Activated gamma-delta T cell treated with Interleukin-2 at 50 U/mL for 16 hours (primary cell): ENCODE data around the gene TMX4.

ENCODE experiments used
- DNase-seq: peaks from one replicate; pipeline ENCODE4 v3.0.0-alpha.2; 2020

Gene TMX4

DNA sequence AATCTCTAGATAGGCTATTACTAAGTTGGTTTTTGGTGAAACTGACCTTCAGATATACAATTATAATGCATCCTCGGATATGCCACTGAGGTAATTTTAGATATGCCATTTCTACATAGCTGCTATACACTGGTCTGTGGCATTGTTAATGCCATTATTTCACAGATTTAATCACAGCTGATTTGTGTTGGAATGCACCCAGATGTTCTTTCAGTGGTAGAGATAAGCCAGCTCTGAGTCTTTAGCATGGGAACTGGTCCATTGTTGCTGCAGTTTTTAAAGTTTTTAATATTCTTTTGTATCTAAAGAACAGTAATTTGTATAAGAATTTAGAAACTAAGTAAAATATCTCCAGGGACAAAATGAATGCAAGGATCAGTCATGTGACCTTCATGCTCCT, 6.8 kb downstream of the TMX4 start:
- no peak for DNase-seq

DNA sequence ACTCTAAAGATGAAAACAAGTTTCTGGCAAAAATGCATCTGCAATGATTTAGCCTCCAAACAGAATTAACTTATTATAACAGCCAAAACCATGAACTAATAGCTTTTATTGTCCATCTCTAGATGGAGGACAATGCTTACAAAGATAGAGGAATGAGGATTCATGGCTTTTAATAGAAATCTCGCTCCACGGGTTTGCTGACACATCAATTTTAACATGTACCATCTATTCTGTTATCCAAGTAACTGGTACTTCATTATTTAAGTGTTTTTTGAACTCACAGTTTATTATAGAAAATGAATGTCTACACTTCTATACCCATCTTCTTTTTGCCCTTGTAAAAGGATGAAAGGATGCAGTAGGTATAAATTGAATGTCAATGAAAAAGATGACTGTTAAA, 10.8 kb downstream of the TMX4 start:
- DNase-seq = no peak

DNA sequence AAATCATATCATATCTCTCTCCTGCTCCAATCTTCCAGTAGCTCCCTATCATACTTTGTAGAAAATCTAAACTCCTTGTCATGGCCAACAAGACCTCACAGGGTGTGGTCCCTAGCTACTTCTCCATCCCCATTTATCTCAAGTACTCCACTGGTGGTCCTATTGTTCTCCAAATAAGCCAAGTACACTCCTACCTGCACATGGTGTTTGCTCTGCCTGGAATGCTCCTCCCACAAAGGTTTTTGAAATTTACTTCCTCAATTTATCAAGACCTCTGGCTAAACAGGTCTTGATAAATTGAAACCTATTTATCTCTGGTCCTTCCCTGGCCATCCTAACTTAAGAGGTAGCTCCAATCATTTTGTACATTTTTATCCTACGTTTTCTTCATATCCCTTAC, 12.1 kb downstream of the TMX4 start:
- DNase-seq = no peak

DNA sequence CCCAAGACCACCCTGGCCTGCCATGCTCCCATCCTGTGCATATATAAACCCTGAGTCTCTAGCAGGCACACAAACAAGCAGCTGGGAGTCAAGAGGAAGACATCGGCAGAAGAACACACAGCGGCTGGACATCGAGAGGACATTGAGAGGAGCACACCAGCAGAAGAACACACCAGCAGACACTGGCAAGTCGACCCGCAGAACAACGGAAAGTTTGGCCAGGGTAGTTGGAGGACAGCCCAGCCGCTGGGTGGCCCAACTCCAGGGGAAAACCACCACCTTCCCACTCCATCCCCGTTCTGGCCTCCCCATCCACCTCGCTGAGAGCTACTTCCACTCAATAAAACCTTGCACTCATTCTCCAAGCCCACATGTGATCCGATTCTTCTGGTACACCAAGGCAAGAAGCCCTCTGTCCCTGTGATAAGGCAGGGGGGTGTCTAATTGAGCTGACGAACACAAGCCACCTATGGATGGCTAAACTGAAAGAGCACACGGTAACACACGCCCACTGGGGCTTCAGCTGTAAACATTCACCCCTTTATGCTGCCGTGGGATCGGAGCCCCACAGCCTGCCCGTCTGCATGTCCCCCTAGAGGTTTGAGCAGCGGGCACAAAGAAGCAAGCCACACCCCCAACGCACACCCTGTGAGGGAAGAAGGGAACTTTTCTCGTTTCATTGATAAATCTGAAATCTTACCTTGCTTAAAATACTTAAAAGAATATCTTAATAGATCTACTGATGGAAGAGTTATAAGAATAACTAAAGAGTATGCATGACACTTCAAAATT, 13.8 kb downstream of the TMX4 start:
- no peak for DNase-seq

DNA sequence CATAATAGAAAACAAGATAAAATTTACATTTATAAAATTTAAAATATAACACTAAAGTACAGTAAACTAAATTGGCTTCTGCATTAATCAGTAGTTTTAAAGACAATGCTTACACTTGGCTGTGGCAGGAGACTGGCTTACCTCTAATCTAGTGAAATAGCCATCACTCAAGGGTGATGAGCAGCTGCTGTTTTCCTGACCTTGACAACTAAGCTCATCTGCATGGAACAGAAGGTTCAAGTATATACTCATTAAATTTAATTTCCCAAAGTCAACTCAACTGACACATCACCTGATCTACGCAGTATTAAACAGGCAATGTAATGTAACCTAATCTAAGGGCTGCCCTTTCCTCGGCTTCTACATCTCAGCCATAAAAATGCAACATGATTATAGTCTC, 14.5 kb downstream of the TMX4 start:
- no peak for DNase-seq

DNA sequence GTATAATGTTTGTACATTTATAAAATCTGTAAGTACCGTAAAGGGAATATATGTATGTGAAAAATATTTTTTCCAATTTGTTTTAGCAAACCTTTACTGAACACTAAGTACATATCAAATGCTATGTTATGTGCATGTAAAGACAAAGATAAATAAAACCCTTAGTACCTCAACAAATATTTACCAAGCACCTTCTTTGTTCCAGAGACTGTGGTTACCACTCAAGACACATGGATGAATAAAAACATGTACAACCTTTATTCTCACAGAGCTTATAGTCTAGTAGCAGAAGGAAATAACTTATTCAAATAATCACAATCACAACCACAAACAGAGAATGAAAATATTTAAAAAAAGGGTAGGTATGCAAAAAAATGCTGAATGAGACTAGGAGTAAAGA, 17.5 kb downstream of the TMX4 start:
- DNase-seq = no peak

DNA sequence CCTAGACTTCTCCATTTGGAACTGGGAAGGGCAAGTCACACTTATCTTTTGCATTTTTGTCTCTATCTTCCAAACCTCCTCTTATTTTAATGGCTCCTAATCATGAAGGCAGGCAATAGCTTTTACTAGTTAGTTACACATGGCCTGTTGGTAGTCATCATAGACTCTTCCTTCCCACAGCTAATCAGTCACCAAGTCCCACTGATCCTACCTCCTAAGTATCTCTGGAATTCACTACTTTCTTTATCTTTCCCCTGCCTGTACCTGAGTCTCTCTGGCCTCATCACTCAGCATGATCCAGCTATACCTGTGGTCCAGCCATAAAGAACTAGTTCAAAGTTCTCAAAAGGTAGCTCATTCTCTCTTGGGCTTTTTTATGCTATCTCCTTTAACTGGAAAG, 18.8 kb downstream of the TMX4 start:
- DNase-seq = no peak

DNA sequence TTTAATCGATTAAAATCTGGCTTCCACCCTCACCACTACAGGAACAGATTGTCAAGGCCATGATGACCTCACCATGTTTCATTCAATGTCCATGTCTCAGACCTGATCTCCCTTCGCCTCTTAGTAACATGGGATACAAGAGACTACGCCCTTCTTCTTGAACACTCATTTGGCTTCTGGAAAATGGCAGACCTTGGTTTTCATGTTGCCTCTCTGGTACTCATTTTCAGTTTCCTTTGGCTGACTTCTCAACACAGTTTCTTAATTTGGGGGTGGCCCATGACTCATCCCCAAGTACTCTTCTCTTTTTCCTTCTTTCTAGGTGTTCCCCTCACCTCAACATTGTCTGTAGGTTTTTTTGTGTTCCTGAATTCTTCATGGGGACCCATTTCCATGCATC, 22.7 kb downstream of the TMX4 start:
- no peak for DNase-seq

DNA sequence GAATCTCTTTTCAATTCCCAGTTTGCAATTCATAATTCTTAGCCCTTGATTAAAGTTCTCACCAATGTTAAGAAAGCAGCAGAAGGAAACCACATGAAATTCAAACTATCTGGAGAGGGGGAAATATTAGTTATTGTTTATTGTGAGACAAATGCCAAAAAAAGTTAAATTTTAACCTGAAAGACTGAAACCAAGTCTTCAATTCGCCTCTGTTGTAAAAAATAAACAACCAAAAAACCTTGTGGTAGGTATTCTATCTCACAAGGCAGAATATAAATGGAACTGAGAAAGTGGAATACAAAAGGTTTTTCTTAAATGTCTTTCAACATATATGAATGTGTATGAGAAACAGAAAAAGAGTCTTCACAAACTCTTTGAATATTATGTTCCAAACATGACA, 24.8 kb downstream of the TMX4 start:
- no peak for DNase-seq

DNA sequence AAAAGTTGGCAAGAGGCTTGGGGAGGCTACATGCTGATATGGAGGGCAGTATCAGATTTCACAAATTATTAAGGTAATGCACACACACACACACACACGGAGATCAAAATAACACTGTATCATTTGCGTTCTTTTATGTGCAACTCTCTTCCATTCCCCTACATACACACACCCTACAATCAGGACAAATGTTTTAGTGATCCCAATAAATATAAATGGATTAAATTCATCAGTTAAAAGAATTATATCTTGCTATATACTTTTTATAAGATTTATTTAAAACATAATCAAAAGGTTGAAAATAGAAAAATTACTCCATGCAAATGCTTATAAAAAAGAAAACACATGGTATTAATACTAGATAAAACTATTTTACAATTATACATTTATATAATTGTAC, 25.9 kb downstream of the TMX4 start:
- no peak for DNase-seq

DNA sequence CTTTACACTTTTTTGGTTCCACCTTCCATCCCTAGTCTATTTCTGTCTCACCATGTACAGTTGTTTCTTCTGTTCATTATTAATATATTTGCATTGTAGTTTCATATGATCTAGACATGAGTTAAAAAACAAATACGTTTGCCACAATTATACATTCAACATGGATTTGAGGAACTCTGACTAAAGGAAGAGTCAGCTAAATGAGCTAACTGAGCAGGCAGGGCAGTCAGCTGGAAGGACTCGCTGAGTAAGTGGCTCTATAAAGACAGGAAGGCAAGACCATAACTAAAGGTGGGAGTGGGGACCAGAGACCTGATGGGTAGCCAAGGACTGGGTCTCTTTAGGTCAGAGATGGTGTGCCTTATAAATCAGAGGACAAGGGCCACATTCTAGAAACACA, 26.3 kb downstream of the TMX4 start:
- DNase-seq = no peak

DNA sequence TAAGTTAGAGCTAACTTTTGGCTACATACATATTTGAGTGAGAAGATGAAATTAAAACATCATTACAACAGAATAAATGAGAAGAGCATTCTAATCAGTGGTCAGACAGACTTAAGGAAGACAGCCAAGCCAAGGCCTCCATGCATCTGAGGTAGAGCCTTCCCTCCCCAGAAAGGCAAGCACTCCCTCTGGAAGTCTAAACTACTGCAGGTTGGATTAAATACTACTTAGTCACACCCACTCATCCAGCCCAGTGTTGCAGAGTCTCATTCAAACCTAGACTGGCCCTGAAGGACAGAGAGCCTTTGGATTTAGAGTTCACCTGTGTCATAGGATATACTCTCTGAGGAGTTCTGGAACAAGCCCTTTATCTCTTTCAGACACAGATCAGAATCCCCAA, 29.2 kb downstream of the TMX4 start:
- no peak for DNase-seq

DNA sequence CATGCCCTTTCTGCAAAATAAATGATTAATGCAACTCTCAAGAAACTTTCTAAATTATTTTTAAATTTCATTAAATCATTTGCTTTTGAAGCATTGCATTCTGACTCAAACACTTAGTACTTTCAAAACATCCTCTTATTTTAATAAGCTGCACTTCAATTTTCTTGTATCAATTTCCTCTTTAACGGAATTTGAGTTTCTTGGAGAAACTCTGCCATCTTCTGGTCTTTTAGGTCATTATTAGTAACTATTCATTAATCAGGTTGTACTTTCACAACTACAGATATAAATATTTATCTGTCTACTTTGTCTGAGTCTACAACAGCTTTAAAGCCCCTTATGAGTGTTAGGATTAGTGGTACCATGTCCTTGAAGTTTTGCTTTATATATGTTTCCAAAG, 30.2 kb downstream of the TMX4 start:
- DNase-seq = no peak

DNA sequence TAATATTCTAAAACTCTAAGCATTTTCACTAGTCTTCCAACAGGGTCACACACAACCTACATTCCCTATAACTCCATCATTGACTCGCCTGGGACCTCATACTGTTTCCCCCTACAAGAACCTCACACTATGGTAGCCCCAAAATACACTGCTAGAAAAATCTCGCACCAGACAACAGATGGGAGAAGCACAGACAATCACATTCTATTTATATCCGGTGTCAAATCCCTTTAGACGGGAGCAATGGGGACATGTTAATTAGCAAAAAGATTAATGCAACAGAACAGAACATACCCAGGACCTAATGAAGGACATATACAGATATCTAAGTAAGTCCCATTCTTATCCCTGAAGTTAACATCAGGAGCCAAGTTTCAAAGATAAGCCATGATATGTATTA, 33.6 kb downstream of the TMX4 start:
- no peak for DNase-seq

DNA sequence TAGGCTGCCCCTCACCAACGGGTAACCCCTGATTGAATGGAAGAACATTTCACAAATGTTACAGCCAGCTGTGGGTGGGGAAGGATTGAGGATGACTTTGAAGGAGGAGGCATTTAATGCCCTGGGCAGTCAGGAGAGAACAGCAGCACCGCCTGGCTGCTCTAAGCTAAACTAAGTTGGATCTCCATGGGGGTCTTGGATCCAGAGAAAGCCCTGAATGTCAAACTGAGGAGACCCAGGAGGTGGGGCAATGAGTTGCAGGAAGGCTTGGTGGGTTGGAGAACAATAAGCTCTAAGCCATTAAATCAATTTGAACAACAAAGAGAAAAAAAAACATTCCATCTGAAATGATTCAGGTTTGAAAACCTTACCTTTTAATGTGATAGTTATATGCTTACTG, 35.4 kb downstream of the TMX4 start:
- no peak for DNase-seq

DNA sequence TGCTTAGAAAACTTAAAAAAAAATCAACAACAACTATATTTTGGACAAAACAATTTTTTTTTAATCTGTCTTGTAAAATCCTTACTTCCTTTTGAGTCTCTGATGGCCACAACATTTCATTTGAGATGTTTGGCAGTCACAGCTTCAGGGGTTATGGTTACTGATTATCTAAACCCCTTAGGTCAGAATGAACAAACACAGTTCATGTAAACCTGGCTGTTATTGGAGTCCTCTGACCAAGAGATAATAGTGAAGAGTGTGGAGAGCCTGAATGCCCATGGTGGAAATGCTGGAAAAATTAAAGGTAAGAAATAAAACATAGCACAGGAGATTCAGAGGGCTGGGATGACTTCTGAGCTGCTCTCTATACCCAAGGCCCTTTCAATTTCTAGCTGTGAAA, 38.2 kb downstream of the TMX4 start:
- no peak for DNase-seq

DNA sequence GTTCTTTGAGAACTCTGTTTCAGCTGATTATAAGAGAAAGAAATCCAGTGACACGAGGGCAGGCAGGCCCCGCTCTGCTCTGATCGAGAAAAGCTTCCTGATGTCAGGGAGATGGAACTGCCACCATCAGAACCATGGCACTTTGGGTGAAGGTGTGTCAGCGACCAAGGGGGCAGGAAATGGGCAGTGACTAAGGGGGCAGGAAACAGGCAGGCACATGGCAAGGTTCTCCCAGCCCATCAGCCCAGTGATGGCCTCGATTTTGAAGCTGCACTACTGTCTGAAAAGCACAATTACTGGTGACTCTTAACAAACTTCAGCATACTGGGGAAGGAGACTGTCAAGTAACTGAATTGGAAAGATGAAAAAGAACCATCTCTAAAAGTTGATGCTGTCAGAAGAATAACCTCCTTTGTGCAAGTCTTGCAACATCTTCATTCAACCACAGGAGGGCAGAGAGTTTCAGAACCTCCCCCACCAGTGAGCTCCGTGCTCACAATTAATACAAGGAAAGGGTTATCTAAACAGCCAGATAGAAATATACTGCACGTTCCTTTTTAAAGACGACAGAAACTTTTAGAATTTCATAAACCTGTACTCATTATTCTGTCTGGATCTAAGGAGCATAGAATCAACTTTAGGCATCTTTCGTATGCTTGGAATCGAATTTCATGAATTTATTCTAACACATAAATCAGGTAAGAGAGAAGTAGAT, 39.1 kb downstream of the TMX4 start:
- no peak for DNase-seq

DNA sequence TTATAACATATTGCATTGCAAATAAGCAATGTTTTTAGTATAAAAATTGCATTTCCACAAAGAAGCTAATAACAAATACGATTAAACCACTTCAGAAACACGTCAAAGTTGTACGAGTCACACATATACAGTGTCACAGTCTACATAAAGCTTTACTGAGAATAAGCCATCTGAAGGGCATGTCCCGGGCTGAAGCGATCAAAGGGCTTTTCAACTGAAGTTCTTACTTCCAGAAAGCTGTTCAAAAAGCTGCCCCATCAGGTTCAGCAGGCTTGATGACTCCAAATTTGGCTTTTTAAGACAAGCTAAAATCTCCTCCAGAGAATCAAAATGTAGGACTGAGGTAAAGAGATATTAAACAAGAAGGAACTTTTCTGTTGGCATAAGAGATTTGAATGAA, 41.9 kb downstream of the TMX4 start:
- DNase-seq = no peak

DNA sequence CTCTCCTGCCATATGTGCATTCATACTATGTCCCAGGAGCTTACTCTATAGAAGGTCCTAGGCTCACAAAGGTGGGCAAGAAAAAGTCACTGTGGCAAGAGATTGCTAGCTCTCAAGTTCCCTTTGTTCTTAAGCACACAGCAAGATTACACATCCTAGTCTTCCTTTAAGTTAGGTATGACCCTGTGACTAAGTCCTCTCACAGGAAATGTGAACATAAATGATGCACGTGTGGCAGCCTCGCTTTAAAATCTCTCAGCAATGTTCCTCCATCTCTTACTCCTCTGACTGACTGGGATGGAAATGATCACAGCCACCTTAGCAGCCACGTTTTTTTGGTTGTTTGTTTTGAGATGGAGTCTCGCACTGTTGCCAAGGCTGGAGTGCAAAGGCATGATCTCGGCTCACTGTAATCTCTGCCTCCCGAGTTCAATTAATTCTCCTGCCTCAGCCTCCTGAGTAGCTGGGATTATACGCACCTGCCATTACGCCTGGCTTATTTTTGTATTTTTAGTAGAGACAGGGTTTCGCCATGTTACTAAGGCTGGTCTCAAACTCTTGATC, 43.6 kb downstream of the TMX4 start:
- no peak for DNase-seq

DNA sequence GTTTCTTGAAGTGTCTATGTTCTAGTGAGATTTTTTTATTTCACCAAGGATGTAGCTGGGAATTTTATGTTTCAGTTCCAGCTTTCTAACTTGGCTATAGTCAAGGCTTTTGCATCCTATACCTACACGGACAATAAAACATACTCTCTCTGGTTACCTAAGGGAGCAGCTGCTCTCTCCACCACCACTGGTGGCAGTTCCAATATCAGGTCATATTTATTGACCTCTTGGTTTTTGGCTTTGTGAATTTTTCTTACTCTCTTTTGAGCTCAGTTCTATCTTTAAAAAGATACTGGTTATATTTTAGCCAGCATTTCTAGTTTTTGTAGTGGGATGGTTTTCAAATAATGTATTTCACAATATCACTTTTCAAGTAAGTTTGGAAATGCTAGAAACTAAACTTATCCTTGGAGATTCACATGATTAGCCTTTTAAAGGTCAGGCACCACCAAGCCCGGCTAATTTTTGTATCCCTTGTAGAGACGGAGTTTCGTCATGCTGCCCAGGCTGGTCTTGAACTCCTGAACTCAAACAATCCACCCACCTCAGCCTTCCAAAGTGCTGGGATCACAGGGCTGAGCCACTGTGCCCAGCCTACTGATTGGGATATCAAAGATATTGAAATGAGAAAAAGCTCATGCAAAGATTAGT, 44.7 kb downstream of the TMX4 start:
- DNase-seq = no peak

DNA sequence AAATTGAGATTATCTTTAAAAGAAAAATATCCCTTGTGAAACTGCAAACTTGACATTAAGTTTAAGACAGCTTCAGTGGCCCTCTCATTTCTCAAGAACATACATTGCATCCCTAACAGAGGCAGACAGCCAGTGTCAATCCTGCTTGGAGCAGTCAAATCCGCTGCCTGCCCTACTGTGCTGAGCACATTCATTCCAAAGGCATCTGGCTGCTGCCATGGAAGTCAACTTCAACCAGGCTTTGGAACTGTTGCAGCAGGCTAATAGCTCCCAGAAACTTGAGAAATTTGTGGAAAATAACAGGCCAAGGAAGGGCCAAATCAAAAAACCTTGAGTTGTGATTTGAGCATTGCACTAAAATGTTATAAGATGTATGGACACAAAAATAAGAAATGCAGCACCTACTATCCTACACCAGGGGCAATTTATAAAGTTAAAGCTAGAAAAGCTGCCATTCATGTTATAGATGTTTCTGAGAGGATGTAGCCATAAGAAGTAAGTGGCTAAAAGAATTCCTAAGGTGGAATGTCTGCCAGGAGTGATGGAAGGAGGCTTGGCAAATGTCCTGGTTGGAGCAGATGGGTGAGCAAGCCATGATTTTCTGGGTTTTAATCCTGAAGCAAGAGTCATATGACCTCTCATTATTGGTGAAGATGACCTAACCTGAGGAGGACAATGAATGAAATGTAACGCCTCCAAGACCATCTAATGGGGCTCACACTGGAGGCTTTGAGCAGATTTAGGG, 47.9 kb downstream of the TMX4 start:
- DNase-seq = no peak

DNA sequence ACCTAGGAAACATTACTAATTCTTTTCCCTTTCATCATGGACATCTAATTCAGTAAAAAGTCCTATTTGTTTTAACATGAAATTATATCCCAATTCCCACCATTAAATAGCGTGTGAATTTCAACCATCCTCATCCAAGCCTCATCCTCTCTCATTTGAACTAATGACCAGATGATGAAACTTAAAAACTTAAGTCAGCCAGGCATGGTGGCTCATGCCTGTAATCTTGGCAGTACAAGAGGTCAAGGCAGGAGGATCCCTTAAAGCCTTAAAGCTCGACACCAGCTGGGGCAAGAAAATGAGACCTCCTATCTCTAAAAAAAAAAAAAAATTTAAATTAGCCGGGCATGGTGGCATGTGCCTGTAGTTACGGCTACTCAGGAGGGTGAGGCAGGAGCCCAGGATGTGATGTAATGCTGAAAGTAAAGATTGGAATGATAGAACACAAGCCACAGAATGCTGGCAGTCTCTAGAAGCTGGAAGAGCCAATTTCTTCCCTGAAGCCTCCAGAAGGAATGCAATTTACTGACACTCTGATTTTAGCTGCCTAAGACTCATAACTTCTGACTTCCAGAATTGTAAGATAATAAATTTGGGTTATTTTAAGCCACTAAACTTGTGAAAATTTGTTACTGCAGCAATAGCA, 52.2 kb downstream of the TMX4 start:
- DNase-seq = no peak

DNA sequence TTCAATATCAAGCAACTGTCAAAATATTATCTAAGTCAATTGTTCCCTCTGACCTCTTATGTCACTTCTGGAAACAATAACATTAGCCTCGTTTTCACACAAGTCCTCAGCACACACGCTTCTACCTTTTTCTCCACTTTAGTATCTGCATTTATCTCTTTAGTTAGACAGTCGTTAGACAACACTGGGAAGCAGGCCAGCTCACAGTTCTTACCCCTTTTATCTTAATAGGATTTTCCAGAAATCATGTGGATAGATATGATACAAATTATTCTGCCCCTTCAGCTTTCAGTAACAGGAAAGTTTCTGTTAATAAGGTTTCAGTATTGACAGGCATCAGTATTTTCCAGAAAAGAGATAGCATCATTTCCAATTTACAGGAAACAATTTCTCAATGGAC, 53.4 kb downstream of the TMX4 start:
- no peak for DNase-seq
